HCT116 (cell line): ENCODE results near the gene KRT5. TPM values are rescaled to one million over a fixed set of nuclear protein-coding genes. Genes with fewer than 3 reads are reported as not detected.

Source experiments
- ATAC-seq: fragments of 200-7000 bp; cut with Tn5 transposase; 2 replicates; pipeline ENCODE4 v1.9.1; 2020; ENCODE audit warnings: mild to moderate bottlenecking, moderate library complexity
- BruUV-seq: library from RNA; stranded (reverse); fragments of 400-500 nt; replicated peaks from 2 replicates; lab custom pipeline; 2021; lab: Mats Ljungman, UMichigan
- CTCF ChIA-PET: fragments of 300-600 bp; sonication (Branson Sonifier 250); formaldehyde crosslinking; loops from one replicate; lab custom pipeline; 2021; ENCODE audit warnings: antibody characterized with exemption; lab: Charles Lee
- POLR2A ChIA-PET: fragments of 300-600, 350-600 bp; sonication (Branson Sonifier 250); formaldehyde crosslinking; loops from one replicate; lab custom pipeline; 2021; ENCODE audit warnings: antibody characterized with exemption; lab: Charles Lee
- RAD21 ChIA-PET, 2 experiments: fragments of 300-600 bp; sonication (Branson Sonifier 250); formaldehyde crosslinking; loops; one replicate each; lab custom pipeline; 2023; ENCODE audit warnings: low total read pairs in 2 of 2; ENCODE audit not compliant: uncharacterized antibody in 2 of 2, unreplicated experiment in 2 of 2, low non-redundant PET in 1 of 2; lab: Charles Lee
- DNase-seq: peaks from one replicate; pipeline ENCODE4 v3.0.0-alpha.2; 2010; ENCODE audit warnings: low read depth, low spot score
- H2AFZ ChIP-seq: fragments of 200-600 bp; shearing (Covaris generic), sonication (generic); 2 replicates; pipeline ENCODE4 v1.6.1; 2017; ENCODE audit warnings: low read depth, mixed run types, mixed read lengths, antibody characterized with exemption, low read length; ENCODE audit not compliant: poor library complexity, severe bottlenecking
- H3K27ac ChIP-seq: 2 replicates; pipeline ENCODE4 v1.5.1; 2012; ENCODE audit warnings: low read depth, low read length
- H3K27me3 ChIP-seq: fragments of 200-600 bp; sonication (generic); 2 replicates; pipeline ENCODE4 v1.6.1; 2016; ENCODE audit warnings: mixed run types, low read length, mixed read lengths; ENCODE audit not compliant: insufficient read depth
- H3K36me3 ChIP-seq, 2 experiments: fragments of 200-500 bp in 1 of 2; fragments of 200-600 bp in 1 of 2; sonication (Bioruptor generic) in 1 of 2; sonication (generic) in 1 of 2; 2 replicates each; pipeline versions ENCODE4 v1.5.1 to v1.6.1; 2014 to 2016; ENCODE audit warnings: low read length in 2 of 2, inconsistent platforms in 1 of 2, mixed read lengths in 1 of 2, mixed run types in 1 of 2; ENCODE audit not compliant: insufficient read depth in 2 of 2, control insufficient read depth in 1 of 2
- H3K4me1 ChIP-seq, 2 experiments: fragments of 200-600 bp in 1 of 2; sonication (generic) in 1 of 2; 2 replicates each; pipeline versions ENCODE4 v1.5.1 to v1.6.1; 2012 to 2017; ENCODE audit warnings: low read length in 2 of 2, inconsistent platforms in 1 of 2, mild to moderate bottlenecking in 1 of 2, mixed read lengths in 1 of 2, mixed run types in 1 of 2, moderate library complexity in 1 of 2; ENCODE audit not compliant: insufficient read depth in 2 of 2, control insufficient read depth in 1 of 2
- H3K4me2 ChIP-seq: fragments of 200-600 bp; sonication (generic); 2 replicates; pipeline ENCODE4 v1.6.1; 2017; ENCODE audit warnings: mixed run types, low read length, mixed read lengths
- H3K4me3 ChIP-seq, 2 experiments: fragments of 200-600 bp in 1 of 2; sonication (generic) in 1 of 2; replicated peaks in 1 of 2; 2 replicates each; pipeline ENCODE4 v1.5.1; 2011 to 2016; ENCODE audit warnings: low read length in 2 of 2, control low read depth in 1 of 2, low read depth in 1 of 2, mild to moderate bottlenecking in 1 of 2, mixed read lengths in 1 of 2, mixed run types in 1 of 2
- H3K79me2 ChIP-seq: fragments of 200-600 bp; sonication (generic); 2 replicates; pipeline ENCODE4 v1.6.1; 2017; ENCODE audit warnings: mild to moderate bottlenecking, mixed run types, low read length, moderate library complexity, mixed read lengths; ENCODE audit not compliant: insufficient read depth
- H3K9ac ChIP-seq: fragments of 200-600 bp; sonication (generic); 2 replicates; pipeline ENCODE4 v1.6.1; 2016; ENCODE audit warnings: low read length, mixed read lengths
- H3K9me2 ChIP-seq: fragments of 200-600 bp; sonication (generic), shearing (Covaris generic); 2 replicates; pipeline ENCODE4 v1.6.1; 2017; ENCODE audit warnings: mixed run types, mild to moderate bottlenecking, moderate library complexity; ENCODE audit not compliant: insufficient read depth
- H3K9me3 ChIP-seq, 2 experiments: fragments of 200-500 bp in 1 of 2; fragments of 200-600 bp in 1 of 2; sonication (Bioruptor generic) in 1 of 2; sonication (generic) in 1 of 2; 2 replicates each; pipeline ENCODE4 v1.6.1; 2014 to 2017; ENCODE audit warnings: low read length in 2 of 2, mixed read lengths in 2 of 2, inconsistent platforms in 1 of 2, low read depth in 1 of 2, mild to moderate bottlenecking in 1 of 2, mixed run types in 1 of 2, moderate library complexity in 1 of 2; ENCODE audit not compliant: control insufficient read depth in 1 of 2, insufficient read depth in 1 of 2
- H4K20me1 ChIP-seq: fragments of 200-600 bp; sonication (generic), shearing (Covaris generic); 2 replicates; pipeline ENCODE4 v1.6.1; 2017; ENCODE audit warnings: mixed run types, mild to moderate bottlenecking, moderate library complexity; ENCODE audit not compliant: insufficient read depth
- ATF3 ChIP-seq: IDR thresholded peaks from 2 replicates; pipeline ENCODE4 v1.6.1; 2012
- CBX3 ChIP-seq: IDR thresholded peaks from 2 replicates; pipeline ENCODE4 v1.6.1; 2012; ENCODE audit warnings: low read depth
- CEBPB ChIP-seq: IDR thresholded peaks from 2 replicates; pipeline ENCODE4 v1.6.1; 2012; ENCODE audit warnings: low read depth
- EGR1 ChIP-seq: IDR thresholded peaks from 2 replicates; pipeline ENCODE4 v1.6.1; 2012; ENCODE audit warnings: low read depth
- EZH2 ChIP-seq: fragments of 200-600 bp; sonication (generic); IDR thresholded peaks from 2 replicates; pipeline ENCODE4 v1.6.1; 2017; ENCODE audit warnings: antibody characterized with exemption, mixed run types
- EZH2phosphoT487 ChIP-seq: fragments of 200-600 bp; IDR thresholded peaks from 2 replicates; pipeline ENCODE4 v1.6.1; 2018; ENCODE audit warnings: antibody characterized with exemption, borderline replicate concordance
- FOSL1 ChIP-seq: IDR thresholded peaks from 2 replicates; pipeline ENCODE4 v1.6.1; 2012; ENCODE audit warnings: low read depth
- JUND ChIP-seq: IDR thresholded peaks from 2 replicates; pipeline ENCODE4 v1.6.1; 2012
- MAX ChIP-seq: IDR thresholded peaks from 2 replicates; pipeline ENCODE4 v1.6.1; 2012
- POLR2A ChIP-seq: IDR thresholded peaks from 2 replicates; pipeline ENCODE4 v1.7.0; 2011; ENCODE audit warnings: borderline replicate concordance; ENCODE audit not compliant: insufficient read depth, insufficient read length; ENCODE audit errors: extremely low read depth
- POLR2AphosphoS5 ChIP-seq: IDR thresholded peaks from 2 replicates; pipeline ENCODE4 v1.6.1; 2011; ENCODE audit warnings: mild to moderate bottlenecking, low read depth, low read length, moderate library complexity
- RAD21 ChIP-seq: IDR thresholded peaks from 2 replicates; pipeline ENCODE4 v1.6.1; 2012; ENCODE audit warnings: low read depth, mild to moderate bottlenecking
- REST ChIP-seq: IDR thresholded peaks from 2 replicates; pipeline ENCODE4 v1.6.1; 2012; ENCODE audit warnings: low read depth
- SIN3A ChIP-seq: IDR thresholded peaks from 2 replicates; pipeline ENCODE4 v1.6.1; 2012; ENCODE audit warnings: low read depth
- SP1 ChIP-seq: IDR thresholded peaks from 2 replicates; pipeline ENCODE4 v1.6.1; 2012; ENCODE audit warnings: low read depth
- SRF ChIP-seq: IDR thresholded peaks from 2 replicates; pipeline ENCODE4 v1.6.1; 2012; ENCODE audit warnings: low read depth
- TCF7L2 ChIP-seq: IDR thresholded peaks from 2 replicates; pipeline ENCODE4 v1.7.0; 2011; ENCODE audit warnings: borderline replicate concordance, inconsistent platforms; ENCODE audit not compliant: insufficient read depth, insufficient read length; ENCODE audit errors: extremely low read depth
- YY1 ChIP-seq: IDR thresholded peaks from 2 replicates; pipeline ENCODE4 v1.6.1; 2011; ENCODE audit warnings: low read length, low read depth, moderate library complexity, mild to moderate bottlenecking; ENCODE audit not compliant: insufficient replicate concordance; ENCODE audit errors: extremely low read depth
- ZBTB33 ChIP-seq: IDR thresholded peaks from 2 replicates; pipeline ENCODE4 v1.6.1; 2011; ENCODE audit warnings: mild to moderate bottlenecking, low read length, moderate library complexity; ENCODE audit not compliant: insufficient replicate concordance; ENCODE audit errors: extremely low read depth
- ZNF274 ChIP-seq: fragments of 200-500 bp; sonication (Bioruptor generic); IDR thresholded peaks from 2 replicates; pipeline ENCODE4 v1.6.1; 2014; ENCODE audit warnings: mild to moderate bottlenecking, low read depth, low read length, inconsistent platforms
- intact Hi-C: fragments of 100-400 bp; cut with micrococcal nuclease; formaldehyde crosslinking; loops from 2 replicates; pipeline ENCODE4 v1.10.0; 2022
- total RNA-seq: library from RNA; stranded (reverse); gene quantifications from one replicate; pipeline ENCODE4 v1.2.1, GENCODE V29; 2021; ENCODE audit not compliant: unreplicated experiment

KRT5 gene
- total RNA-seq, 1 experiment from 2014 or later: 0.44 TPM

- Histone ChIP-seq H3K27ac (no peak overlapping the region), H3K9me2 (no peaks in the 10 kb centered on the region), H3K79me2 (no peaks in the 10 kb centered on the region), H3K27me3 (no peaks in the 10 kb centered on the region), H3K36me3 (no peaks in the 10 kb centered on the region), H3K4me3 (no peak overlapping the region), H3K4me1 (peaks cover 29 to 80% of the 10 kb centered on the region in 2 experiments), H3K9me3 (no peaks in the 10 kb centered on the region), H3K4me2 (no peak overlapping the region), H2AFZ (no peak overlapping the region), H4K20me1 (no peaks in the 10 kb centered on the region), H3K9ac (no peak overlapping the region)
- no peak for ATAC-seq
- ChIA-PET RAD21 (no interaction called here), POLR2A (no interaction called here), CTCF (no interaction called here)
- TF ChIP-seq SIN3A (no peak), ZBTB33 (no peak), REST (no peak), EZH2phosphoT487 (no peak), EZH2 (no peak), POLR2AphosphoS5 (no peak), MAX (no peak), CBX3 (no peak), JUND (no peak), TCF7L2 (no peak), ATF3 (no peak), RAD21 (no peak), SRF (no peak), YY1 (no peak), SP1 (no peak), EGR1 (no peak), POLR2A (no peak), CEBPB (no peak), FOSL1 (no peak), ZNF274 (no peak)
- intact Hi-C loops: no loop called here
- no TSS peak for BruUV-seq
- no peak for DNase-seq
Observed at GRCh38 chr12:52497975-52498374, 22.2 kb downstream of the KRT5 start.
